ENCODE data around the gene GAP43. TPM values are rescaled to one million over a fixed set of nuclear protein-coding genes. Genes with fewer than 3 reads are reported as not detected.

Gene GAP43
- total and polyA plus RNA-seq, 2 of the 4 experiments (the other 2 are of a cell fraction), result 0.36 to 0.51 TPM

DNA sequence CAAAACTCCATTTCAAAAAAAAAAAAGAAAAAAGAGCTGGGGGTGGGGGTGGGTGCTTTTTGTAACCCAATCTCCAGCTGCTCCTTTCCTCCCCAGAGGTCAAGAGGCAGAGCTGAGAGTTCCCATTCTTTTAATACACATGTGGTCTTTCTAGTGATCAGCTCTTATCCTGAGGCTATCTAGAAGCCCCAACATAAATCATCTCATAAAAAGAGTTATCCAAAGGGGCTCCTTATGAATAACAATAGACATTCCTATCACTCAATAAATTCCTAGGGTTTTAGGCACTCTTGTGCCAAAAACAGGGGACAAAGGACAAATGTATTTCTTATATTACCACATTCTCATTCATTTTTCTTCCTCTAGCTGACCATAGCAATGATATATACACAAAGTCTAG, 25.1 kb upstream of the GAP43 start:
- H3K9me1 ChIP-seq (ENCODE audit: insufficient read depth, low read length), result no peaks in the 10 kb centered on the region
- TF ChIP-seq CHD1 (IDR thresholded peaks at IDR 0.05; ENCODE audit: low read depth, low read length), result no peak
- TF ChIP-seq, protein P1, sequence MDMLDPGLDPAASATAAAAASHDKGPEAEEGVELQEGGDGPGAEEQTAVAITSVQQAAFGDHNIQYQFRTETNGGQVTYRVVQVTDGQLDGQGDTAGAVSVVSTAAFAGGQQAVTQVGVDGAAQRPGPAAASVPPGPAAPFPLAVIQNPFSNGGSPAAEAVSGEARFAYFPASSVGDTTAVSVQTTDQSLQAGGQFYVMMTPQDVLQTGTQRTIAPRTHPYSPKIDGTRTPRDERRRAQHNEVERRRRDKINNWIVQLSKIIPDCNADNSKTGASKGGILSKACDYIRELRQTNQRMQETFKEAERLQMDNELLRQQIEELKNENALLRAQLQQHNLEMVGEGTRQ (IDR thresholded peaks at IDR 0.05; ENCODE audit: low read depth, low read length), result no peak
- TF ChIP-seq, protein P2, sequence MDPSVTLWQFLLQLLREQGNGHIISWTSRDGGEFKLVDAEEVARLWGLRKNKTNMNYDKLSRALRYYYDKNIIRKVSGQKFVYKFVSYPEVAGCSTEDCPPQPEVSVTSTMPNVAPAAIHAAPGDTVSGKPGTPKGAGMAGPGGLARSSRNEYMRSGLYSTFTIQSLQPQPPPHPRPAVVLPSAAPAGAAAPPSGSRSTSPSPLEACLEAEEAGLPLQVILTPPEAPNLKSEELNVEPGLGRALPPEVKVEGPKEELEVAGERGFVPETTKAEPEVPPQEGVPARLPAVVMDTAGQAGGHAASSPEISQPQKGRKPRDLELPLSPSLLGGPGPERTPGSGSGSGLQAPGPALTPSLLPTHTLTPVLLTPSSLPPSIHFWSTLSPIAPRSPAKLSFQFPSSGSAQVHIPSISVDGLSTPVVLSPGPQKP (IDR thresholded peaks at IDR 0.05; ENCODE audit: borderline replicate concordance, low read depth, low read length), result no peak
- CTCF ChIA-PET, result no interaction called here
- no peak overlapping the region for H2AK9ac ChIP-seq (replicated peaks; ENCODE audit: low read depth, low read length, poor library complexity)
- peaks cover under 1% of the 10 kb centered on the region; the same call in 1 of the 2 replicates for H3K27me3 ChIP-seq (ENCODE audit: control insufficient read depth, insufficient read depth, low read length)
- peaks cover 3% of the 10 kb centered on the region; the same call in 1 of the 2 replicates for H3K9me3 ChIP-seq (ENCODE audit: control insufficient read depth, insufficient read depth, low read length)
- POLR2A ChIA-PET (ENCODE audit: unreplicated experiment), result no interaction called here
- H3K23ac ChIP-seq (ENCODE audit: low read depth, low read length), result no peak overlapping the region
- no peak overlapping the region for H2BK15ac ChIP-seq (ENCODE audit: low read depth, low read length)
- DNase-seq, result no peak
- H3K18ac ChIP-seq (ENCODE audit: low read depth, low read length), result no peak overlapping the region
- H2AK5ac ChIP-seq (ENCODE audit: low read depth, low read length), result no peak overlapping the region
- H3K36me3 ChIP-seq (ENCODE audit: control insufficient read depth, insufficient read depth, low read length), result no peaks in the 10 kb centered on the region
- ATAC-seq (ENCODE audit: low read depth), result no peak
- in situ Hi-C loops (cut with MboI; ENCODE audit: low sequenced_read_pairs), result no loop called here
- no peak overlapping the region for H4K5ac ChIP-seq (ENCODE audit: low read depth, low read length)
- no peak overlapping the region for H3K9ac ChIP-seq (ENCODE audit: low read depth, low read length)
- H3K4me3 ChIP-seq (ENCODE audit: insufficient read depth, low read depth, low read length), result no peak overlapping the region
- no TSS peak for BruUV-seq (replicated peaks)
- no peak overlapping the region for H3K14ac ChIP-seq (replicated peaks; ENCODE audit: low read depth, low read length)
- H3K4me2 ChIP-seq (ENCODE audit: low read depth, low read length), result no peak overlapping the region
- no peaks in the 10 kb centered on the region for H4K20me1 ChIP-seq (ENCODE audit: insufficient read depth, low read length)
- no peak overlapping the region for H2BK5ac ChIP-seq (ENCODE audit: low read depth, low read length, poor library complexity, severe bottlenecking)
- no peaks in the 10 kb centered on the region for H3K79me1 ChIP-seq (ENCODE audit: low read depth in 1 of 2, low read length in 2 of 2)
- H3K4me1 ChIP-seq (ENCODE audit: control insufficient read depth, insufficient read depth, low read length), result no peaks in the 10 kb centered on the region
- H3K56ac ChIP-seq (ENCODE audit: extremely low read depth, insufficient read depth, low read length), result no peak overlapping the region
- H4K91ac ChIP-seq (ENCODE audit: insufficient read depth, low read depth, low read length), result no peak overlapping the region
- no peak overlapping the region for H3K4ac ChIP-seq (ENCODE audit: low read depth, low read length)
- H2BK120ac ChIP-seq (ENCODE audit: low read depth, low read length), result no peak overlapping the region
- intact Hi-C loops (cut with micrococcal nuclease), result no loop called here
- dilution Hi-C loops (cut with HindIII; ENCODE audit: low sequenced_read_pairs, unreplicated experiment), result no loop called here
- H4K8ac ChIP-seq (ENCODE audit: low read depth in 2 of 2, low read length in 2 of 2), result no peak overlapping the region
- no peak overlapping the region for H3K27ac ChIP-seq (ENCODE audit: insufficient read depth, low read length)
- H2BK20ac ChIP-seq (ENCODE audit: low read depth, low read length), result no peak overlapping the region
- no peak overlapping the region for H2AFZ ChIP-seq (replicated peaks; ENCODE audit: low read length, poor library complexity)
